GM18870 (cell line): ENCODE data around the gene ERCC6L2.
A peak's percentile ranks its signal among the peaks of the same experiment; 100 is the strongest.

Experiments used
- ATAC-seq: cut with Tn5 transposase; IDR thresholded peaks from one replicate; pipeline ENCODE4 v1.9.1; 2021; ENCODE audit warnings: moderate library complexity; ENCODE audit not compliant: unreplicated experiment

ERCC6L2 gene

GRCh38 chr9:95875305-95876137 is at the start of gene ERCC6L2:
ERCC6L2 (plus strand) TSS chr9:95875691; CDS start chr9:95876039, 348 bp downstream.
- ATAC-seq = peak; percentile 73

- no peak for ATAC-seq
Measured at GRCh38 chr9:95826183-95826838, 49.2 kb upstream of the ERCC6L2 start.

- ATAC-seq = no peak
Measured at GRCh38 chr9:95830768-95831167, 44.7 kb upstream of the ERCC6L2 start.

GRCh38 chr9:95831810-95832209 is 43.7 kb upstream of the ERCC6L2 start:
- ATAC-seq = no peak

GRCh38 chr9:95833546-95834178 is 41.8 kb upstream of the ERCC6L2 start:
- ATAC-seq = no peak

GRCh38 chr9:95834281-95834907 is 41.1 kb upstream of the ERCC6L2 start:
- ATAC-seq = no peak

GRCh38 chr9:95835393-95835792 is 40.1 kb upstream of the ERCC6L2 start:
- no peak for ATAC-seq

GRCh38 chr9:95836072-95836471 is 39.4 kb upstream of the ERCC6L2 start:
- ATAC-seq = no peak

- ATAC-seq = no peak
Measured at GRCh38 chr9:95839012-95839411, 36.5 kb upstream of the ERCC6L2 start.

- no peak for ATAC-seq
Measured at GRCh38 chr9:95840074-95840473, 35.4 kb upstream of the ERCC6L2 start.

- ATAC-seq = no peak
Measured at GRCh38 chr9:95841377-95841776, 34.1 kb upstream of the ERCC6L2 start.

- no peak for ATAC-seq
Measured at GRCh38 chr9:95845751-95846150, 29.7 kb upstream of the ERCC6L2 start.

- ATAC-seq = no peak
Measured at GRCh38 chr9:95848764-95849163, 26.7 kb upstream of the ERCC6L2 start.

GRCh38 chr9:95852059-95853032 is 23.1 kb upstream of the ERCC6L2 start:
- ATAC-seq = peak; percentile 98

GRCh38 chr9:95854386-95855020 is 21.0 kb upstream of the ERCC6L2 start:
- no peak for ATAC-seq

- no peak for ATAC-seq
Measured at GRCh38 chr9:95855961-95856360, 19.5 kb upstream of the ERCC6L2 start.

- ATAC-seq = no peak
Measured at GRCh38 chr9:95857124-95857523, 18.4 kb upstream of the ERCC6L2 start.

- ATAC-seq = peak; percentile 63
Measured at GRCh38 chr9:95857896-95858295, 17.6 kb upstream of the ERCC6L2 start.

GRCh38 chr9:95862343-95862742 is 13.1 kb upstream of the ERCC6L2 start:
- no peak for ATAC-seq
